ENCODE measurements around the gene FBXW4. TPM values are rescaled to one million over a fixed set of nuclear protein-coding genes. Genes with fewer than 3 reads are reported as not detected.
"Not testable (repeated sequence)": the region's sequence is repeated elsewhere in the genome, so short reads cannot be mapped to it uniquely, and the experiment has no call there.

The FBXW4 gene
- total RNA-seq, 2 donors from 2014 or later = 64.4 to 64.6 TPM

DNA sequence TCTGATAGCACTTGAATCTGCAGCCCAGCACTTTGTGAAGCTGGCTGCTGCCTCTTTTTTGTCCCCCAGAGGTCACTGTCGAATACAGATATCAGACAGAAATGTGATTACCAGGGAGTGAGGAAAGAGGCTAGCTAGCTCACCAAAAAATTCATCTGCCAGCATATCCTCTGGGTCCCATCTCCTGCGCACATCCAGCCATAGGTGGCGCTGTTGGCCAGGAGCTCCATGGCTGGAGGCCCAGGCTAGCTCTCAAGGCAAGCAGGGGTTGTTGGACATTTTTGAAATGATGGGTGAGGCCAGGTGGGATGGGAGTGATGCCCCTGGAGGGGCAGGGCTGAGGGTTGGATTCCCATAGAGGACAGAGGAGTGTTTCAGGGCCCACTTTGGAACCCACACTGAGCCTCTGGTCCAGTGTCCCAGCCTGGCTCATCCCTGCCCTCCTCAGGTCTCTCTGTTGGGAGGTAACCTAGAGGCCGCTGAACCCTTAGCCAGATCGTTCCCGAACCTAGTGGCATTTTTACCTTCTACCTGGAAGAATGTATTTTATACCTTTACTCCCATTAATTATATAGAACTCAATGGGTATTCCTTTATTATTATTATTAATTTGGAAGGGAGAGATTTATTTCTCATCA is 92.1 kb downstream of the FBXW4 start:
- ATAC-seq (replicated peaks in 1 of 2) (peak; percentile 86 to 93), DNase-seq (peak; percentile 71 to 82)
- Mint-ChIP-seq H3K27me3 (ENCODE audit: low read depth) (no peaks in the 10 kb centered on the region), H3K4me3 (no peak overlapping the region), H3K36me3 (ENCODE audit: insufficient read depth in 2 of 2) (peaks cover 2% of the 10 kb centered on the region in 2 donors), H3K27ac (no peak overlapping the region), H3K4me1 (ENCODE audit: low read depth) (no peaks in the 10 kb centered on the region), H3K9me3 (no peaks in the 10 kb centered on the region)

DNA sequence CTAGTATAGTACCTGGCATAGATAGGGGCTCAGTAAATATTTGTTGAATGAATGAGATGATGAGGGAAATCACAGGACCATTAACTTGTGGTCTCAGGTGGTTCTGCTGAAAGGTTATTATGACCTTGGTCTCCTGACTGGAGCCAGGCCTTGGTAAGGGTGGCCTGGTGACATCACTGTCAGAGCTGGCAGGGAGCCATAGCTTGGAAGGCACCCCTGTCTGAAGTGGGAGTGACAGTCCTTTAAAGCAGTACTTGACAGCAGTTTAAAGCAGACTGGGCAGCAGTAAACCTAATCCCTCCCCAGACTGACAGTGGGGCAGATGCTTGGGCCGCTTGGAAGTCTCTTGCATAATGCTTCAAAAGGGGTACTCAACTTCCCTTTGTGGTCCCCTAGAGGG is 93.4 kb downstream of the FBXW4 start:
- no peak for ATAC-seq (replicated peaks in 1 of 2)
- Mint-ChIP-seq H3K36me3 (ENCODE audit: insufficient read depth in 2 of 2) (peaks cover 2% of the 10 kb centered on the region in 2 donors), H3K4me3 (no peak overlapping the region), H3K27ac (no peak overlapping the region), H3K4me1 (ENCODE audit: low read depth) (no peaks in the 10 kb centered on the region), H3K27me3 (ENCODE audit: low read depth) (no peaks in the 10 kb centered on the region), H3K9me3 (no peaks in the 10 kb centered on the region)
- no peak for DNase-seq

DNA sequence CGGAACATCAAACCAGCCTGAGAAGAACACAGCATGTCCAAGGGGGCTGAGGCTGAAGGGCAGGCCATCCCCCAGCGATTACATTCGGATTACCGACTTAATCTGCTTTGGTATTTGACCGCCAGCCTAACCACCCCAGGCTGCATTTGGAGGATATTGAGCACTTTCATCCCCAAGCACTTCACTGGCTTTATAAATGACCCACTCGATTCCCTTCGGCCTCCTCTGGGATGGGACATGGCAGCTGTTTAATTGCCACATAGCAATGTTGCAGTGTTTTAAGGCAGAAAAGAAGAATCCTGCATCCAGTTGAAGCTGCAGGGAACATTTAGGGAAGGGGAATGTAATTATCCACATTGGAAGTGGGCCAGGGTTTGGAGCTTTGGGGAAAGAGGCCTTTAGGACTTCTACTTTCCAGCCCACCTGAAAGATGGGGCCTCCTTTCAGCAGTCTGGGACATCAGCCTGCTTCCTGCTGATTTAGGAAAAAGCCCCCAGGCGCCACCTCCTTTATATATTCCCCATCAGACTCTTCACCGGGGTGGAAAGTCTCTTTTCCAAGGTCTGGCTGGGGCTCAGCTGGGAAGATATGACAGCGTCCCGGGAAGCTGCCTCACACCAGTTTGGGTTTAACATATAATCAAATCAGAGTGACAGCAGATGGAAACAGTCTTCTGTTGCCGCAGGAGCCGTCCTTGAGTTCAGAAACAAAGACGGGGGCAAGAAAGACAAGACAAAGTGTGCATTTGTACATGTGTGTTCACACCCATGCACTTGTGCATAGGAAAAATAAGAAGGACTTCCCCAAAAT is 97.7 kb downstream of the FBXW4 start:
- Mint-ChIP-seq H3K4me3 (no peak overlapping the region), H3K9me3 (no peaks in the 10 kb centered on the region), H3K27me3 (ENCODE audit: low read depth) (no peaks in the 10 kb centered on the region), H3K27ac (no peak overlapping the region), H3K36me3 (ENCODE audit: insufficient read depth in 2 of 2) (no peaks in the 10 kb centered on the region), H3K4me1 (ENCODE audit: low read depth) (no peaks in the 10 kb centered on the region)
- ATAC-seq (replicated peaks in 1 of 2) (no peak), DNase-seq (no peak)

DNA sequence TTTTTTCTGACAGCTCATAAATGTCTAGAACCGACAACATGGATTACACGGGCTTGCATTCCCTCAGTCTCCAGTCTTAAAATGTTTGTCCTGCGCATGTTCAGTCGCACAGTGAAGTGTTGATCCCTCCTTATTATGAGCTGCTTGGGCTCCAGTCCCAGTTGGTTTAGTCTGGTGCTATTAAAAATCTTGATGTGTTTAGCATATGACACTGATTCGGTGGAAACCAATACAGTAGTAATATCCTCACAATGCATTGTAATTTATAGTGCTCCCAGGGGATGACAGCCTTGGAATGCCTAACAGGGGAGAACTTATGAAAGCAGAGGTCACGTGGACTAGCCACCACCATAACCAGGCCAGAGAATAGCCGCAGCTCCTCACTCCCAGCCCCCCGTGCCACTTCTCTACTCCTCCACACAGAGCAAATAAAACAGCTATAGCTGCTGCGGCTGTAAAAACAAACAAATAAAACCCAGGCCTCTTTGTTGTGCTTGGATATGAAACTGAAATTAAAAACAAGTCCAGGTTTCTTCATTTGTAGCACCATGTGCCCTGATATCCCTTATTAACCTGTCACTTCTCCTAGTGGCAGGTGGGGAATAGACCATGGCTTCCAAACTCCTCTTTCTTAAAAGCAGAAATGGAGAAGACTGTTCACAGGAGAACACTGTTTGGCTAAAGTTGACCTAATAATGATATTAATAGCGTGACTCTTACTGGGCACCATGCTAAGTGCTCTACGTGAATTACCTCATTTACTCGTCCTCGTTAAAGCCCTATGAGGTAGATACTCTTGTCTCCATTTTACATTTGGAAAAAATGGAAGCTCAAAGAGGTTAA is 99.2 kb downstream of the FBXW4 start:
- DNase-seq (no peak), ATAC-seq (replicated peaks in 1 of 2) (no peak)
- no peak overlapping the region for H3K4me3 Mint-ChIP-seq
- no peaks in the 10 kb centered on the region for H3K4me1 Mint-ChIP-seq (ENCODE audit: low read depth)
- H3K36me3 Mint-ChIP-seq (ENCODE audit: insufficient read depth in 2 of 2) = no peaks in the 10 kb centered on the region
- H3K27me3 Mint-ChIP-seq (ENCODE audit: low read depth) = no peaks in the 10 kb centered on the region
- no peaks in the 10 kb centered on the region for H3K9me3 Mint-ChIP-seq
- H3K27ac Mint-ChIP-seq = no peak overlapping the region

DNA sequence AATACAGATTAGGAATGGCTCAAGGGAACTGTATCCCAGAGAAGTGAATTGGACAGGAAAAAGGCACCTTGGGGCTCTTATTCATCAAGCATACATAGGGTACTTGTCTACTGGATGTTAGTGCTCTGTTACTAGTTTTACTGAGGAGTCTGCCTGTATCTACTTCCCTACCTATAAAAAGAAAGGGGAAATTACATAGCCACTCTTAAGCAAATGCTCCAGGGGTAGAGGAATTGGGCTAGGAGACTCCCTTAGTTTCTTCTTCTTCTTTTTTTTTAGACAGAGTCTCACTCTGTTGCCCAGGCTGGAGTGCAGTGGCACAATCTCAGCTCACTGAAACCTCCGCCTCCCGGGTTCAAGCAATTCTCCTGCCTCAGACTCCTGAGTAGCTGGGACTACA is 101.6 kb downstream of the FBXW4 start:
- not testable (repeated sequence) for H3K27me3 Mint-ChIP-seq (ENCODE audit: low read depth); H3K27ac Mint-ChIP-seq; H3K4me1 Mint-ChIP-seq (ENCODE audit: low read depth); ATAC-seq (replicated peaks in 1 of 2); DNase-seq; H3K9me3 Mint-ChIP-seq; H3K4me3 Mint-ChIP-seq; H3K36me3 Mint-ChIP-seq (ENCODE audit: insufficient read depth in 2 of 2)

DNA sequence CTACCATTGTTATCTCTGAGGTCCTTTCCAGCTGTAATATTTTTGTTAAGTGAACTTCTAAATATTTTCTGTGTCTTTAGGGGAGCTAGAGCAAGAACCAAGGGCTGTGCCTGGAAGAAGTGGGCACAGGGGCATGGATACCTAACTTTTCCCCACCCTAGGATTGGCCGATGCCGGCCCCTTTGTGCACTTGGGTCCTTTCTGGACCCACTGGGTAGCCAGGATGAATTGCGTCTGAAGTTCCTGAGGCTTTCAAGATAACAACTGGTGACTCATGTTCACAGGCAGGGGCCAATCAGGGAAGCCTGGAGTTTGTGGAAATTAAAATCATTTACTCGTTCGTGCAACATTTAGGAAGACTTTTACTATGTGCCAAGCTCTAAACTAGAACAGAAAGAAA is 106.1 kb downstream of the FBXW4 start:
- no peak for ATAC-seq (replicated peaks in 1 of 2)
- Mint-ChIP-seq H3K36me3 (ENCODE audit: insufficient read depth in 2 of 2) (peaks cover 2 to 3% of the 10 kb centered on the region in 2 donors), H3K4me3 (peak overlapping the region; percentile 95 to 96), H3K9me3 (no peaks in the 10 kb centered on the region), H3K27me3 (ENCODE audit: low read depth) (no peaks in the 10 kb centered on the region), H3K27ac (peak overlapping the region; percentile 68), H3K4me1 (ENCODE audit: low read depth) (peaks cover 24% of the 10 kb centered on the region)
- no peak for DNase-seq

DNA sequence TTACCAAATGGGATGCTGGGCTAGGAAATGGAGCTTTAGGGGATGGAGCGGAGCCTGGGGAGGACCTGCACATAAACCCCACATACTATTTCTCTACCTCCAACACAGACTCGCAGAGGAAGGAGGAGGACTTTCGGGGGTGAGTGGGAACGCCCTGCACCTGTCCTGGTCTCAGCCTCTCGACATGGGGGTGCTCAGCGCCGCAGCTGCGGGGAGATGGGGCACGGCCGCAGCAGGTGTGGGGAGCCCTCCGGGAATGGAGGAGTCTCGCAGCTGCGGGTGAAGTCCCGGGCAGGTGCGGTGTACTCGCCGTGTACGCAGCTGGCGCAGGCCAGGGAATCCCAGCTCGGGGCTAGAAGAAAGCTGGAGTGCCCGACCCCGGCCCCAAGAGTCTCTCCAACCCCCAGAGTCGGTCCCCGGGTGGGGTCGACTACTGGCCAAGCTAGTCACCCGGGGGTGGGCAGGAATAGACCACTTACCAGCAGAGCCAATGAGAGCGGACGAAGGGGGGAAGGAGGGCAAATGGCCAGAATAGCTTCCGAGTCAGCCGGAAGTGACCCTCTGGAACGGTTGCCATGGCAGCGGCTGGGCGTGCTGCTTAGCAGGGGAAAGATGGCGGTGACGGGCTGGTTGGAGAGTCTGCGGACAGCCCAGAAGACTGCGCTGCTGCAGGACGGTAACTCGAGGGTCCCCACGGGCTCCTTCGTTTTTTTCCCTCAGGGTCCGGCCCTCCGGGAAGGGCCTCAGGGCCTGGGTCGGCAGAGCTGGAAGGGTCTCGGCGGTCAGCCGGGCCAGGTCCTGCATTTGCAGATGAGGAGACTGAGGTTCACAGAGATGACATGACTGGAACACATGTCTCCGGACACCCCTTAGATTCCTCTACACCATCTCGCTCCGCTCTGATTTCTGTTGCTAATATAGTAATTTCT is 107.0 kb downstream of the FBXW4 start, which contains the start of the genes DPCD and POLL:
Gene DPCD, plus strand, starts transcription at position 597 of the 929 bp plus-strand sequence. Its CDS starts 16 bp downstream, at position 613.
Gene POLL, minus strand, starts transcription at position 533 of the 929 bp plus-strand sequence. CDS start 897 bp downstream, outside the sequence.
- DNase-seq = peak; percentile 94 to 96
- Mint-ChIP-seq H3K9me3 (no peaks in the 10 kb centered on the region), H3K36me3 (ENCODE audit: insufficient read depth in 2 of 2) (peaks cover 3 to 4% of the 10 kb centered on the region in 2 donors), H3K4me1 (ENCODE audit: low read depth) (peaks cover 24% of the 10 kb centered on the region), H3K4me3 (peak within 1 kb of the TSS; percentile 95 to 96), H3K27ac (peak within 1 kb of the TSS; percentile 92), H3K27me3 (ENCODE audit: low read depth) (no peaks in the 10 kb centered on the region)
- ATAC-seq (replicated peaks in 1 of 2) = peak; percentile 98

DNA sequence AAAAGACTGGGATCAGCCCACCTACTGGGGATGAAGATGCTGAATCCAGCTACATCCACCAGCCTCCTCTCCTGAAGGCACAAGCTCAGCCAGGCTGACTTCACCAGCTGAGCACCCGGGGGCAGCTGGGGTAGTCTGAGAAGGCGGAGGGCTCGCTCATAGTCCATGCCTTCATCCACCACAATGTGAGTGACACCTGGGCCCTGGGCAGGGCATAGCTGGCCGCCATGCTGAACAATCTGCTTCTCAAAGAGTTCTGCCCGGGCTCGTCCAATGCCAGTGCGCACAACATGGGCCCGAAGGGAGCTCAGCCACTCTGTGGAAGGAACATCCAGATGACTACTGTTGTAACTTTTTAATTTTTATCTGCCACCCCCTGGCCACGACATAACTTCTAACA is 109.1 kb downstream of the FBXW4 start:
- H3K4me3 Mint-ChIP-seq = no peak overlapping the region
- ATAC-seq (replicated peaks in 1 of 2) = no peak
- H3K9me3 Mint-ChIP-seq = no peaks in the 10 kb centered on the region
- H3K27me3 Mint-ChIP-seq (ENCODE audit: low read depth) = no peaks in the 10 kb centered on the region
- peaks cover 4 to 5% of the 10 kb centered on the region in 2 donors for H3K36me3 Mint-ChIP-seq (ENCODE audit: insufficient read depth in 2 of 2)
- no peak overlapping the region for H3K27ac Mint-ChIP-seq
- H3K4me1 Mint-ChIP-seq (ENCODE audit: low read depth) = peaks cover 24% of the 10 kb centered on the region
- DNase-seq = no peak

DNA sequence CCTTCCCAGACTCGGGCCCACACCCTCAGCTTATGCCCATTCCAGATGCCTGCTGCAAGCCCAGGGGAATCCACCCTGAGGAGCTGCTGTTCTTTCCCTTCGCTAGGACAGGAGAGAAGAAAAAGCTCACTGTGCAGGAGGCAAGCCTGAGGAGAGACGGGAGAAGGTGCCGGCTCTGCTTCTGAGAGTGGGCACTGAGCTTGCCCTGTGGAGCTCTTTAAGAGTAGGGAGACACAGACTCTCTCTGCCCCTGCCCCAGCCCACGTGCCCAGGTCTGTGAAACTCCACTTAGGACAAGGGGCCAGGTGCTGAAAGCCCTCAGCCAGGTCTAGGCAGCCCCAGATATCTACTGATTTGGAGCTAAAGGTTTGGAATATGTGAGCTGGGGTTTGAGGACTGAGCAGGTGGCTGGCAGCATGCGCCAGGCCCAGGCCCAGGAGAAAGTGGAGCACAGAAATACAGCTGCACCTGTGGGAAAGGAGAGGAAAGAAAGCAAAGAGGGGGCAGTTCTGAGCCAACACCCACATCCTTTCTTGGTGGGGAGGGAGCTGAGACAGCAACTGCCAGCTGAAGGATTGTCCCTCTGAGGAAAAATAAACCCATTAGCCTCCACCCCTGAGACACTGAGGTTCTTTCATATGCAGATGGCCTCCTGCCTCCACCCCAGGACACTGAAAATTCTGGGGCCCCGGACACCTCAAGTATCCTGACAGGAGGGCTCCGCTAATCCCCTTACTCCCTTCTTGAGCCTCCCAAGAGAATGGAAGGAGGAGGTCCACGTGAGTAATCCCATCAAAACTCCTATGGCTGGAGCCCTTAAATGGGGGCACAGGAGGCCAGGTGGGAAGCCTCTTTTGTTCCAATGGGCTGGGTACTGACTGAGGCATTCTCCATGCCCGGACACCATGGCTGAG is 114.2 kb downstream of the FBXW4 start:
- Mint-ChIP-seq H3K4me1 (ENCODE audit: low read depth) (no peaks in the 10 kb centered on the region), H3K9me3 (no peaks in the 10 kb centered on the region), H3K4me3 (no peak overlapping the region), H3K27ac (no peak overlapping the region), H3K36me3 (ENCODE audit: insufficient read depth in 2 of 2) (peaks cover 4 to 6% of the 10 kb centered on the region in 2 donors), H3K27me3 (ENCODE audit: low read depth) (no peaks in the 10 kb centered on the region)
- no peak for DNase-seq
- ATAC-seq (replicated peaks in 1 of 2) = no peak

DNA sequence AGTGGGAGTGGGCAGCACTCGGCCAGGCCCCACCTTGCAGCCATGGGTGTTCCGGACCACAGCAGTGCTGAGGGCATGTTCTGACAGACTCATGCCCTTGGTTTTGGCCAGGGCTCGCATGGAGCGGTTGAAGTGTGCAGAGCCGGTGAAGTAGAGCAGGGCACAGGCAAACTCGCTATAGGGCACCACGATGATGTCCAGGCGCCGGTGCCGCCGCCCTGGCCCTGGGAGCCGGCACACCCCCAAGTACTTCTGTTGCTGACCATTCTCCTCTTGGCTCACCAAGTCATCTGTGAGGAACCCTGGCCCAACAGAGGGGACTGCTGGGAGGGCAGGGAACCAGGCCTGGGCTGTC is 115.5 kb downstream of the FBXW4 start:
- H3K27me3 Mint-ChIP-seq (ENCODE audit: low read depth) = no peaks in the 10 kb centered on the region

DNA sequence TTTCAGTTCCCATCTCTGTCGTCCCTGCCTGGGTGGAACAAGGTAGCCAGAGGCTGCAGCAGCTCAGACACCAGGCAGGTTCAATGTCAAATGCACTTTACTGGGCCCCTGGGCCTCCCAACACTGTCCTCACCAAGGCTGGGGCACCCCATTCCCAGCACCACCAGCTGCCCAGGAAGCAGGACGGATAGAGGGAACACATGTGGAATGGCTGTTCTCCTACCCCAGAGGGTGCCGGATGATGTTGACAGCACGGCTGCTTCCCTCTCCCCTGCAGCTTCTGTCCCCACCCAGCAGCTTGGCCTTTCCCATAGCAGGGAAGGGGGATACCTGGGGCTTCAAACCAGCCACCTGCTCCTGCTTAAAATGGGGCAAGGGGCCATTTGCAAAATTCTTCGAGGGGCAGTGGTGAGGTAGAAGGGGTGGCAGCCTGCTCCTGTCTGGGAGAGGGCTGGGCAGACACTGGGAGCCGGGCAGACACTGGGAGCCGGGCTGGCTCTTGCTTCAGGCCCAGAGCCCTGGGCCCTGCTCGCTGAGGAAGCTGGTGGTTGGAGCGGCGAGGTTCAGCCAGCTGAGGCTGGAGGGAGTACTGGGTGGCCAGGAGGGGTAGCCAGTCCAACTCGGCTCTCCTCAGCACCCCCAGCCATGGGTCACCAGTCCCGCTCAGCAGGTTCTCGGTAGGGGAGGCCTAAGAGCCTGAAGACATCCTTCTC is 116.0 kb downstream of the FBXW4 start:
- H3K36me3 Mint-ChIP-seq (ENCODE audit: insufficient read depth in 2 of 2) = peaks cover 2 to 3% of the 10 kb centered on the region in 2 donors
- H3K4me1 Mint-ChIP-seq (ENCODE audit: low read depth) = no peaks in the 10 kb centered on the region
- ATAC-seq (replicated peaks in 1 of 2) = no peak
- no peak overlapping the region for H3K27ac Mint-ChIP-seq
- no peak for DNase-seq
- no peak overlapping the region for H3K4me3 Mint-ChIP-seq
- H3K27me3 Mint-ChIP-seq (ENCODE audit: low read depth) = no peaks in the 10 kb centered on the region
- H3K9me3 Mint-ChIP-seq = no peaks in the 10 kb centered on the region

More for the DNA sequence above, 115.5 kb downstream of the FBXW4 start:
- H3K4me3 Mint-ChIP-seq = no peak overlapping the region
- DNase-seq (no peak), ATAC-seq (replicated peaks in 1 of 2) (no peak)
- no peaks in the 10 kb centered on the region for H3K4me1 Mint-ChIP-seq (ENCODE audit: low read depth)
- no peak overlapping the region for H3K27ac Mint-ChIP-seq
- H3K36me3 Mint-ChIP-seq (ENCODE audit: insufficient read depth in 2 of 2) = peaks cover 4 to 6% of the 10 kb centered on the region in 2 donors
- H3K9me3 Mint-ChIP-seq = no peaks in the 10 kb centered on the region

All from activated T-cell treated with anti-CD3 and anti-CD28 coated beads, Interleukin-2, amount 50 U/mL, for 72 hours (primary cell).